Activated CD8-positive, alpha-beta T cell treated with anti-CD3 and anti-CD28 coated beads, Interleukin-2, amount 10 ng/mL, durations not matched to agents 7 days and 5 days (primary cell): ENCODE measurements around the gene MUL1. TPM values are rescaled to one million over a fixed set of nuclear protein-coding genes. Genes with fewer than 3 reads are reported as not detected.
"Not testable (repeated sequence)": the region's sequence is repeated elsewhere in the genome, so short reads cannot be mapped to it uniquely, and the experiment has no call there.

ENCODE experiments used
- ATAC-seq: fragments of 150-1000 bp; cut with Tn5 transposase; one replicate; pipeline ENCODE4 v1.10.0; 2021; ENCODE audit warnings: moderate library complexity
- CTCF ChIA-PET: fragments of 350-600 bp; sonication (Branson Sonifier 250); formaldehyde crosslinking; loops from one replicate; lab custom pipeline; 2021; ENCODE audit warnings: antibody characterized with exemption; lab: Charles Lee
- POLR2A ChIA-PET: fragments of 350-600 bp; sonication (Branson Sonifier 250); formaldehyde crosslinking; loops from one replicate; lab custom pipeline; 2021; ENCODE audit warnings: antibody characterized with exemption; lab: Charles Lee
- DNase-seq: peaks from one replicate; pipeline ENCODE4 v3.0.0-alpha.2; 2020
- H3K27ac Mint-ChIP-seq: one replicate; pipeline ENCODE4 v1.8.0; 2021; ENCODE audit warnings: mild to moderate bottlenecking, mixed read lengths
- H3K27me3 Mint-ChIP-seq: one replicate; pipeline ENCODE4 v1.8.0; 2021; ENCODE audit warnings: low read depth, mixed read lengths
- H3K36me3 Mint-ChIP-seq: one replicate; pipeline ENCODE4 v1.8.0; 2021; ENCODE audit warnings: low read depth, mixed read lengths
- H3K4me1 Mint-ChIP-seq: one replicate; pipeline ENCODE4 v1.8.0; 2021; ENCODE audit warnings: low read depth, mixed read lengths
- H3K4me3 Mint-ChIP-seq: one replicate; pipeline ENCODE4 v1.8.0; 2021; ENCODE audit warnings: mild to moderate bottlenecking, mixed read lengths
- H3K9me3 Mint-ChIP-seq: one replicate; pipeline ENCODE4 v1.8.0; 2022; ENCODE audit warnings: mixed read lengths; ENCODE audit not compliant: insufficient read depth
- total RNA-seq, 2 experiments: library from RNA; stranded (reverse); gene quantifications; one replicate each; pipeline ENCODE4 v1.2.3, GENCODE V29; 2021

The MUL1 gene
- total RNA-seq, 2 experiments from 2014 or later = 17.2 to 18.6 TPM

GRCh38 chr1:20507248-20507563, 745 bp downstream of the MUL1 start:
- peaks cover 5% of the 10 kb centered on the region for H3K36me3 Mint-ChIP-seq
- peak overlapping the region; percentile 95 for H3K27ac Mint-ChIP-seq
- no peak for DNase-seq
- CTCF ChIA-PET = interaction anchor here (1.3 to 3.6 kb wide), 2 partner anchors 9 to 126 kb away, joined by 4 to 14 read pairs; partner anchors contain the start of gene PINK1
- no peaks in the 10 kb centered on the region for H3K9me3 Mint-ChIP-seq
- POLR2A ChIA-PET = interaction anchor here (0.8 to 1.9 kb wide), 2 partner anchors 12 to 18 kb away, joined by 3 to 8 read pairs; no protein-coding TSS in a partner anchor
- ATAC-seq = peak; percentile 28
- peaks cover 3% of the 10 kb centered on the region for H3K27me3 Mint-ChIP-seq
- H3K4me3 Mint-ChIP-seq = peak overlapping the region; percentile 93
- H3K4me1 Mint-ChIP-seq = peaks cover 24% of the 10 kb centered on the region

DNA sequence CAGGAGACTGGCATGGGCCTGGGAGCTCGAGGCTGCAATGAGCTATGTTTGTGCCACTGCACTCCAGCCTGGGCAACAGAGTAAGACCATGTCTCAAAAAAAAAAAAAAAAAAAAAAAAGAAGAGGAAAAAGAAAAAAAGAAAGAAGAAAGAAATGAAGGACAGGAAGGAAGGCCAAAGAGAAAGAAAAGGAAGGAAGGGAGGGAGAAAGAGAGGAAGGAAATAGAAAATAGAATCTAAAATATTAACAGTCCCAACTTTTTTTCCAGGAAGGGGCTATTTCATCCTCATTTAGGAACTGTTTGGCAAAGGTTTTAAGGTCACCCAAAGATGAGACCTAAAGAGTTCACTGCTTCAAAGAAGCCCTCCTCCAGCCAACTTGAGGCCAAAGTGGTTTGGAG, 2.5 kb downstream of the MUL1 start:
- H3K4me1 Mint-ChIP-seq = peaks cover 21% of the 10 kb centered on the region
- H3K9me3 Mint-ChIP-seq = no peaks in the 10 kb centered on the region
- H3K36me3 Mint-ChIP-seq = peaks cover 12% of the 10 kb centered on the region
- CTCF ChIA-PET = interaction anchor here (4.2 kb wide), 1 partner anchor 11 kb away, joined by 19 read pairs; no protein-coding TSS in a partner anchor
- DNase-seq (no peak), ATAC-seq (no peak)
- POLR2A ChIA-PET = interaction anchor here (1.5 kb wide), 1 partner anchor 1277 kb away, joined by 4 read pairs; the partner anchor contains the start of gene USP48
- no peak overlapping the region for H3K27ac Mint-ChIP-seq
- no peak overlapping the region for H3K4me3 Mint-ChIP-seq
- no peaks in the 10 kb centered on the region for H3K27me3 Mint-ChIP-seq

- no peak overlapping the region for H3K4me3 Mint-ChIP-seq
- DNase-seq (no peak), ATAC-seq (no peak)
- H3K36me3 Mint-ChIP-seq = peaks cover 30% of the 10 kb centered on the region
- H3K27ac Mint-ChIP-seq = no peak overlapping the region
- ChIA-PET CTCF (no interaction called here), POLR2A (interaction anchor here (0.8 kb wide), 1 partner anchor 8 kb away, joined by 4 read pairs; no protein-coding TSS in a partner anchor)
- no peaks in the 10 kb centered on the region for H3K9me3 Mint-ChIP-seq
- H3K4me1 Mint-ChIP-seq = peaks cover 4% of the 10 kb centered on the region
- H3K27me3 Mint-ChIP-seq = no peaks in the 10 kb centered on the region
These were observed 7.2 kb downstream of the MUL1 start for GRCh38 chr1:20500716-20501115.

- POLR2A ChIA-PET = interaction anchor here (0.8 kb wide), 1 partner anchor 9 kb away, joined by 4 read pairs; no protein-coding TSS in a partner anchor
- Mint-ChIP-seq H3K36me3 (peaks cover 27% of the 10 kb centered on the region), H3K4me3 (no peak overlapping the region), H3K9me3 (no peaks in the 10 kb centered on the region), H3K27me3 (no peaks in the 10 kb centered on the region), H3K4me1 (peaks cover under 1% of the 10 kb centered on the region), H3K27ac (no peak overlapping the region)
- ATAC-seq (no peak), DNase-seq (no peak)
- CTCF ChIA-PET = interaction anchor here (0.9 kb wide), 1 partner anchor 287 kb away, joined by 4 read pairs; no protein-coding TSS in a partner anchor
These were observed 8.2 kb downstream of the MUL1 start for GRCh38 chr1:20499718-20500117.

GRCh38 chr1:20499105-20499504, 8.8 kb downstream of the MUL1 start:
- ChIA-PET CTCF (interaction anchor here (0.9 to 1.4 kb wide), 2 partner anchors 9 to 286 kb away, joined by 4 read pairs; partner anchors contain the start of gene MUL1), POLR2A (no interaction called here)
- H3K4me3 Mint-ChIP-seq = no peak overlapping the region
- no peaks in the 10 kb centered on the region for H3K9me3 Mint-ChIP-seq
- H3K27ac Mint-ChIP-seq = no peak overlapping the region
- H3K4me1 Mint-ChIP-seq = no peaks in the 10 kb centered on the region
- no peaks in the 10 kb centered on the region for H3K27me3 Mint-ChIP-seq
- peaks cover 27% of the 10 kb centered on the region for H3K36me3 Mint-ChIP-seq
- DNase-seq (no peak), ATAC-seq (no peak)

DNA sequence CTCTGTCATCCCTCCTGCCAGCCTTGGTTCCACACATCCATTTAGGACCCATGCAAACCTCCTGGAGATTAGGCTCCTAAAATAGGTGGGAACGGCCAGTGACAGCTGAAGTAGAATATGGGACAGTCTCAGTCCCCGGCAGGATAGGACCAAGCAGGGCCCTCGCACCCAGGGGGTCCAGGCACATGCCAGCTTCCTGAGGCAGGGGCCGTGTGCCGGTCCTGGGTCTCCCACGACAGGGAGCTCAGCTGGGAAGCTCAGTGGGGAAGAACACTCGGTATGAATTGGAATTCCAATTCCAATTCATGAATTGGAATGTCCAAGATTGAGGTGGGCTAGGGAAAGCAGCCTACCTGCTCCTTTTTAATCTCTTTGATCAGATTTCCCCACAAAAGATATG, 9.8 kb downstream of the MUL1 start:
- DNase-seq (no peak), ATAC-seq (no peak)
- Mint-ChIP-seq H3K27ac (no peak overlapping the region), H3K9me3 (no peaks in the 10 kb centered on the region), H3K27me3 (peaks cover 1% of the 10 kb centered on the region), H3K4me1 (no peaks in the 10 kb centered on the region), H3K4me3 (no peak overlapping the region), H3K36me3 (peaks cover 27% of the 10 kb centered on the region)
- ChIA-PET POLR2A (no interaction called here), CTCF (interaction anchor here (1.4 kb wide), 1 partner anchor 10 kb away, joined by 4 read pairs; the partner anchor contains the start of gene MUL1)

DNA sequence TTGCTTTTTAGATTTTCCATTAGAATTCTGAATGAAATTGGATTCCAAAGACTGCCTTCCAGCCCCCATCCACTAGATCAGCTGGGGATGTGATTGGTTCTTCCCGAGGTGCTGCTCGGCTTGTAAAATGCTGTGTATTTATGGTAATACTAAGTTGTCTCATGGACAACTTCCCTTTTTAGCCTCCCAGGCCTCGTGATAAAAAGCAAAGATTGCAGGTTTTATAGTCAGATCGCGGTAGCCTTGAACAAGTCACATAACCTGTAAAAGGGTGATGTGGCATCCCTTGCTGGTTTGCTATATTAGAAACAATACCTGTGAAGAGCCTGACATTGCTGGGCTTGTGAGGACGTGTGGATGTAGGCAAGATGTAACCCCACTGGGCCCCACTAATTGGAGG, 10.4 kb downstream of the MUL1 start:
- DNase-seq (no peak), ATAC-seq (no peak)
- Mint-ChIP-seq H3K9me3 (no peaks in the 10 kb centered on the region), H3K27ac (no peak overlapping the region), H3K27me3 (peaks cover 4% of the 10 kb centered on the region), H3K4me1 (no peaks in the 10 kb centered on the region), H3K36me3 (peaks cover 25% of the 10 kb centered on the region), H3K4me3 (no peak overlapping the region)
- POLR2A ChIA-PET = no interaction called here
- CTCF ChIA-PET = no interaction called here

GRCh38 chr1:20496725-20497383, 11.1 kb downstream of the MUL1 start:
- H3K27me3 Mint-ChIP-seq, H3K27ac Mint-ChIP-seq, H3K4me1 Mint-ChIP-seq, H3K4me3 Mint-ChIP-seq, POLR2A ChIA-PET, ATAC-seq, DNase-seq, H3K9me3 Mint-ChIP-seq: not testable (repeated sequence)
- CTCF ChIA-PET = interaction anchor here (6.8 kb wide), 1 partner anchor 283 kb away, joined by 61 read pairs; no protein-coding TSS in a partner anchor
- H3K36me3 Mint-ChIP-seq = peaks cover 25% of the 10 kb centered on the region

DNA sequence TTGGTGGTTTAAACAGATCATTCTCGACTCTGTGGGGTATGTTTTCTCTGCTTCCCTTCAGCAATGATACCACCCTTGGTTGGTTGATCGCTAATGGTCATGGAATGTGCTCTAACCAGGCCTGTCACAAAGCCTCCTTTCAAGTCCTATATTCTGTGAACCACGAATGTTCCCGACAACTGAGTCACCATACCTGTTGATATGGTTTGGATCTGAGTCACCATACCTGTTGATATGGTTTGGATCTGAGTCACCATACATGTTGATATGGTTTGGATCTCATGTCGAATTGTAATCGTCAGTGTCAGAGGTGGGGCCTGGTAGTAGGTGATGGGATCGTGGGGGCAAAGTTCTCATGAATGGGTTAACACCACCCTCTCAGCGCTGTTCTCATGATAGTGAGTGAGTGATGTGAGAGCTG, 11.7 kb downstream of the MUL1 start:
- Mint-ChIP-seq H3K36me3 (peaks cover 22% of the 10 kb centered on the region), H3K27me3 (peaks cover 4% of the 10 kb centered on the region), H3K27ac (no peak overlapping the region), H3K4me1 (no peaks in the 10 kb centered on the region), H3K9me3 (no peaks in the 10 kb centered on the region), H3K4me3 (no peak overlapping the region)
- ATAC-seq (no peak), DNase-seq (no peak)
- ChIA-PET CTCF (interaction anchor here (6.8 kb wide), 1 partner anchor 283 kb away, joined by 61 read pairs; no protein-coding TSS in a partner anchor), POLR2A (no interaction called here)

GRCh38 chr1:20495661-20496060, 12.3 kb downstream of the MUL1 start:
- ChIA-PET POLR2A (interaction anchor here (0.7 to 2.0 kb wide), 2 partner anchors 11 to 13 kb away, joined by 4 to 8 read pairs; partner anchors contain the start of gene MUL1), CTCF (interaction anchor here (1.1 to 6.8 kb wide), 7 partner anchors 9 to 578 kb away, joined by 4 to 61 read pairs (median 5); no protein-coding TSS in a partner anchor)
- peaks cover 4% of the 10 kb centered on the region for H3K27me3 Mint-ChIP-seq
- ATAC-seq = no peak
- H3K9me3 Mint-ChIP-seq = no peaks in the 10 kb centered on the region
- peaks cover 18% of the 10 kb centered on the region for H3K36me3 Mint-ChIP-seq
- DNase-seq = no peak
- peak overlapping the region; percentile 37 for H3K27ac Mint-ChIP-seq
- H3K4me1 Mint-ChIP-seq = no peaks in the 10 kb centered on the region
- H3K4me3 Mint-ChIP-seq = no peak overlapping the region

- POLR2A ChIA-PET = interaction anchor here (0.7 to 2.0 kb wide), 2 partner anchors 12 to 13 kb away, joined by 4 to 8 read pairs; partner anchors contain the start of gene MUL1
- CTCF ChIA-PET = interaction anchor here (0.6 to 6.8 kb wide), 28 partner anchors 10 to 578 kb away, joined by 3 to 61 read pairs (median 4); partner anchors contain the start of gene MUL1
These were observed 13.2 kb downstream of the MUL1 start for GRCh38 chr1:20494609-20495311.

More at GRCh38 chr1:20494609-20495311, 13.2 kb downstream of the MUL1 start:
- Mint-ChIP-seq H3K36me3 (peaks cover 14% of the 10 kb centered on the region), H3K9me3 (no peaks in the 10 kb centered on the region), H3K4me3 (no peak overlapping the region), H3K27ac (no peak overlapping the region), H3K4me1 (no peaks in the 10 kb centered on the region), H3K27me3 (peaks cover 6% of the 10 kb centered on the region)
- DNase-seq (no peak), ATAC-seq (no peak)
